Measurements from ENCODE around the gene KHNYN.
A peak's percentile ranks its signal among the peaks of the same experiment; 100 is the strongest.
"Not testable (repeated sequence)": the region's sequence is repeated elsewhere in the genome, so short reads cannot be mapped to it uniquely, and the experiment has no call there.

KHNYN gene

DNA sequence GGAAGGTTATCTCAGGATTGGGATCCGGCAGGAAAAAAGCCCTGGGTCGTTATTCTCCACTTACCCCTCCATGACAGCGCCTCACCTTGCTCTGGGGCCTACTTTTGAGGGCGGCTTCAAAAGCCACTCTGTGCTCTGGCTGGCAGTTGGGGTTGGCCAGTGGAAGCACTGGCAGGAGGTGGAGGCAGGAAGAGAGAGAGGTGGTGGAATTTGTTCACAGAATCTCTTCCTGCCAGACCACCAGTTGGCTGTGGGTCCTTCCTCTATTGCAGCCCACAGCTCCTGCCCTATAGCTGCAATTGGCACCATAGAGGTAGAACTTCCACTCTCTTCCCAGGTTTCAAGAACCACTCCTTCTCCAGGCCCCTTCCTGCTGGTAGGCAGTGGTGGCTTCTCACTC, 45.5 kb downstream of the KHNYN start:
- no peak for DNase-seq (ENCODE audit: low read depth)

DNA sequence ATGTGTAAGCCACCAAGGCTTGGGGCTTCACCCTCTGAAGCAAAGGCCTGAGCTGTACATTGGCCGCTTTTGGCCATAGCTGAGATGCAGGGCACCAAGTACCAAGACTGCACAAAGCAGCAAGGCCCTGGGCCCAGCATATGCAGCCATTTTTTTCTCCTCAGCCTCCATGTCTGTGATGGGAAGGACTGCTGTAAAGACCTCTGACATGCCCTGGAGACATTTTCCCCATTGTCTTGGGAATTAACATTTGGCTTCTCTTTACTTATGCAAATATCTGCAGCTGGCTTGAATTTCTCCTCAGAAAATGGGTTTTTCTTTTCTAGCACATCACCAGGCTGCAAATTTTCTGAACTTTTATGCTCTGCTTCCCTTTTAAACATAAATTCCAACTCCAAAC, 50.2 kb downstream of the KHNYN start:
- DNase-seq (ENCODE audit: low read depth) = not testable (repeated sequence)

DNA sequence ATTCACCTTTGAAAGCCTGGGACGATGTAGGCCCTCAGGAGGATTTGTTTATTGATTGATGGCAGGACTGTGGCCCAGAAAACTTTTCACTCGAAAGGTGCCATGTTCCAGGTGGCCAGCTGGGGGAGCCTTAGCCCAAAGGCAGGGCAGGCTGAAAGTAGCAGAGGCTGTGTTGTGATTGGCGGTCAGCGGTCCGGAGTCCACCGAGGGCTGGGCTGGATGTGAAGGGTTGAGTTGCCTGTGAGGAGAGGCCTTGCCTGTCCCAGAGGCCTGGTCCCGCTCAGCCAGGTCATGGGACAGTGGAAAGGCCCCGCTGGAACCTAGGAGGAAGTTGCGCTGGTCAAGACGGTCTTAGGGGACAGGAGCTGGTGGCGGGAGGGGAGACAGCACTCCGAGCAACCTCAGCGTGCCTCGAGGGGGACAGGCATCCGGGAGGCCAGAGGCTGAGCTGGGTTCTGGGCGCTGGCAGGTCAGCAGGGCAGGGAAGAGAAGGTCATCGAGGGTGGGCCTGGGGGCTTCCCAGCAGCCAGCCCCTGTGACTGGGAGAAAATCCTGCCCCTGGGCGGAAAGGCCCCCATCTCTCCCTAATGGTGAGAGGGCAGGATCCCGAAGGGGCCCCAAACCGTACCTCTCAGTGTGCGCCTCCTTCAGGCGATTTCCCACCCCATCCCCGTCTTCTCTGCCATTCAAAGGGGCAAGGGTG, 52.0 kb downstream of the KHNYN start:
- DNase-seq (ENCODE audit: low read depth) = peak; percentile 22

DNA sequence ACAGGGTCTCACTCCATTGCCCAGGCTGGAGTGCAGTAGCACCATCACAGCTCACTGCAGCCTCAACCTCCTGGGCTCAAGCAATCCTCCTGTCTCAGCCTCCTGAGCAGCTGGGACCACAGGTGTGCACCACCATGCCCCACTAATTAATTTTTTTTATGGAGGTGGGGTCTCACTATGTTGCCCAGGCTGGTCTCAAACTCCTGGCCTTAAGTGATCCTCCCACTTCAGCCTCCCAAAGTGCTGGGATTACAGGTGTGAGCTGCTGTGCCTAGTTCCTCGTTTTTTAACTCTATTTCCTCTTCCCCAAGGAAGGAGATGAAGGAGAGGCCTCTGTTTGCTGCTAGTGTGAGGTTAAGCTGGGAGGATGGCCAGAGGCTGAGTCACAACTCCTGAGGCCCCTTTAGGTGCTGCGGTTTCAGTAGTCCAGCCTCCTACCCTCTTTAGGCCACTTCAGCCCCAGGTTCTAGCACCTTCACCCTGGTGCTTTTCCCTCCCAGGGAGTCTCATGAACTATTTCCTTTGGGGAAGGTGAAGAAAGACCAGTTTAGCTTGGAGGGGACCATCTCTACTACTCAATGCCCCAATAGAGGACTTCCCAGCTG, 53.0 kb downstream of the KHNYN start:
- DNase-seq (ENCODE audit: low read depth) = not testable (repeated sequence)

DNA sequence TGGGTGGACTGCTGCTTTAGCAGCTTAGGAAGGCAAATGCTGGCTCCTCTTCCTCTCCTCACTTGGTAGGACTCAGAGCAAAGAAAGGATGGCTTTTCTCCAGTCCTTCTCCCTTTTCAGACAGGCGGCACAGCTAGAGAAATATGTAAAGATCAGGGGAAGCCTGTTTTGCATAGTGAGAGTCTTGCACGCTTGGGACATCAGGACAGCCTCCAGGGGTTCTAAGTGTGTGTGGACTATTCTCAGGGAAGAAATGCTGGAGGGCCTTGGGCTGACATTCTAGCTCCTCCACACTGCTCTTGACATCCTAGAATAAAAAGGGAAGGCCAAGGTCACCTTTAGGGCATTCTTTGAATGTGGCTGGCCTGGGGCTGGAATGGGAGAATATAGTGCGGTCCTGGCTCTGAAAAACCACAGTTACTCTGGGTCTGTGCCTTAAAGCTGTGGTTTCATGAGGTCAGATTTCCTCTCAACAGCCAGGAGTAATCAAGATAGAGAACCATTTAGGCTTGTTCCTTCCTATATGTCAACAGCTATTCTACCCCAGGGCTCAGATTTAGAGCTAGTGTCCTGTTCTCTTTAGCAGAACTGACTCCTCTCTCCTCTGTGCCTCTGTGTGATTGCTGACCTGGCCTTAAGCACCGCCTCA, 54.0 kb downstream of the KHNYN start:
- no peak for DNase-seq (ENCODE audit: low read depth)
